Astrocyte (in vitro differentiated cells and primary cell): ENCODE measurements around the gene DTNBP1. TPM values are rescaled to one million over a fixed set of nuclear protein-coding genes. Genes with fewer than 3 reads are reported as not detected.

ENCODE experiments used
- DNase-seq: peaks from one replicate; pipeline ENCODE4 v3.0.0-alpha.2; 2010; ENCODE audit warnings: low read depth
- FAIRE-seq: peaks from 2 replicates; lab custom pipeline; 2011; peaks lifted over from hg19 to GRCh38; lab: Jason Lieb, UNC
- H2AFZ ChIP-seq: 2 replicates; pipeline ENCODE4 v1.6.0; 2012; ENCODE audit warnings: low read depth, low read length, inconsistent platforms
- H3K27ac ChIP-seq: 2 replicates; pipeline ENCODE4 v1.5.1; 2011; ENCODE audit warnings: low read depth, low read length, inconsistent platforms
- H3K27me3 ChIP-seq: 2 replicates; pipeline ENCODE4 v1.6.0; 2011; ENCODE audit warnings: low read length, inconsistent platforms; ENCODE audit not compliant: insufficient read depth
- H3K36me3 ChIP-seq: 2 replicates; pipeline ENCODE4 v1.5.1; 2011; ENCODE audit warnings: low read length, inconsistent platforms; ENCODE audit not compliant: insufficient read depth
- H3K4me1 ChIP-seq: 2 replicates; pipeline ENCODE4 v1.5.1; 2011; ENCODE audit warnings: low read length, inconsistent platforms; ENCODE audit not compliant: insufficient read depth
- H3K4me2 ChIP-seq: 2 replicates; pipeline ENCODE4 v1.6.0; 2012; ENCODE audit warnings: low read length, inconsistent platforms
- H3K4me3 ChIP-seq: 2 replicates; pipeline ENCODE4 v1.5.1; 2011; ENCODE audit warnings: low read depth, mild to moderate bottlenecking, low read length, inconsistent platforms; ENCODE audit not compliant: insufficient read depth
- H3K79me2 ChIP-seq: 2 replicates; pipeline ENCODE4 v1.6.0; 2012; ENCODE audit warnings: mild to moderate bottlenecking, low read length, inconsistent platforms; ENCODE audit not compliant: insufficient read depth
- H3K9ac ChIP-seq: 2 replicates; pipeline ENCODE4 v1.6.0; 2012; ENCODE audit warnings: mild to moderate bottlenecking, low read length, inconsistent platforms
- H3K9me3 ChIP-seq: 2 replicates; pipeline ENCODE4 v1.5.1; 2012; ENCODE audit warnings: low read depth, mild to moderate bottlenecking, low read length, inconsistent platforms; ENCODE audit not compliant: insufficient read depth
- H4K20me1 ChIP-seq: 2 replicates; pipeline ENCODE4 v1.6.0; 2012; ENCODE audit warnings: low read length, inconsistent platforms; ENCODE audit not compliant: insufficient read depth
- H3K27ac Mint-ChIP-seq: one replicate; pipeline ENCODE4 v1.8.0; 2021; ENCODE audit warnings: mild to moderate bottlenecking, mixed read lengths; ENCODE audit not compliant: unreplicated experiment
- H3K27me3 Mint-ChIP-seq: one replicate; pipeline ENCODE4 v1.8.0; 2021; ENCODE audit warnings: low read depth, mixed read lengths; ENCODE audit not compliant: unreplicated experiment
- H3K36me3 Mint-ChIP-seq: one replicate; pipeline ENCODE4 v1.8.0; 2021; ENCODE audit warnings: low read depth, mixed read lengths; ENCODE audit not compliant: unreplicated experiment
- H3K4me1 Mint-ChIP-seq: one replicate; pipeline ENCODE4 v1.8.0; 2021; ENCODE audit warnings: low read depth, mixed read lengths; ENCODE audit not compliant: unreplicated experiment
- H3K4me3 Mint-ChIP-seq: one replicate; pipeline ENCODE4 v1.8.0; 2021; ENCODE audit warnings: mild to moderate bottlenecking, moderate library complexity, mixed read lengths; ENCODE audit not compliant: unreplicated experiment
- H3K9me3 Mint-ChIP-seq: one replicate; pipeline ENCODE4 v1.8.0; 2021; ENCODE audit warnings: mild to moderate bottlenecking, mixed read lengths; ENCODE audit not compliant: unreplicated experiment
- EZH2 ChIP-seq: IDR thresholded peaks from 2 replicates; pipeline ENCODE4 v1.6.1; 2012; ENCODE audit warnings: mild to moderate bottlenecking, low read length, inconsistent platforms; ENCODE audit not compliant: insufficient read depth
- total RNA-seq: library from RNA; stranded (reverse); gene quantifications from 2 replicates; pipeline ENCODE4 v1.2.1, GENCODE V29; 2021
- TF ChIP-seq, protein P1 (sequence below): IDR thresholded peaks from 2 replicates; pipeline ENCODE4 v1.5.1; 2011; ENCODE audit warnings: low read depth, mild to moderate bottlenecking, inconsistent platforms, low read length, moderate library complexity; ENCODE audit not compliant: insufficient read depth

Gene DTNBP1
- total RNA-seq, 1 donor from 2014 or later: 13.0 TPM

GRCh38 chr6:15626878-15627674, 35.8 kb downstream of the DTNBP1 start:
- H2AFZ ChIP-seq: no peak overlapping the region
- Mint-ChIP-seq H3K9me3 (no peaks in the 10 kb centered on the region), H3K4me1 (peaks cover 2% of the 10 kb centered on the region), H3K4me3 (no peak overlapping the region), H3K27me3 (no peaks in the 10 kb centered on the region), H3K36me3 (no peaks in the 10 kb centered on the region), H3K27ac (no peak overlapping the region)
- peak overlapping the region; percentile 24 for H3K4me2 ChIP-seq
- TF ChIP-seq, protein P1, sequence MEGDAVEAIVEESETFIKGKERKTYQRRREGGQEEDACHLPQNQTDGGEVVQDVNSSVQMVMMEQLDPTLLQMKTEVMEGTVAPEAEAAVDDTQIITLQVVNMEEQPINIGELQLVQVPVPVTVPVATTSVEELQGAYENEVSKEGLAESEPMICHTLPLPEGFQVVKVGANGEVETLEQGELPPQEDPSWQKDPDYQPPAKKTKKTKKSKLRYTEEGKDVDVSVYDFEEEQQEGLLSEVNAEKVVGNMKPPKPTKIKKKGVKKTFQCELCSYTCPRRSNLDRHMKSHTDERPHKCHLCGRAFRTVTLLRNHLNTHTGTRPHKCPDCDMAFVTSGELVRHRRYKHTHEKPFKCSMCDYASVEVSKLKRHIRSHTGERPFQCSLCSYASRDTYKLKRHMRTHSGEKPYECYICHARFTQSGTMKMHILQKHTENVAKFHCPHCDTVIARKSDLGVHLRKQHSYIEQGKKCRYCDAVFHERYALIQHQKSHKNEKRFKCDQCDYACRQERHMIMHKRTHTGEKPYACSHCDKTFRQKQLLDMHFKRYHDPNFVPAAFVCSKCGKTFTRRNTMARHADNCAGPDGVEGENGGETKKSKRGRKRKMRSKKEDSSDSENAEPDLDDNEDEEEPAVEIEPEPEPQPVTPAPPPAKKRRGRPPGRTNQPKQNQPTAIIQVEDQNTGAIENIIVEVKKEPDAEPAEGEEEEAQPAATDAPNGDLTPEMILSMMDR: no peak
- TF ChIP-seq EZH2: no peak
- no peaks in the 10 kb centered on the region for H3K9me3 ChIP-seq
- no peaks in the 10 kb centered on the region for H3K36me3 ChIP-seq
- H3K4me3 ChIP-seq: no peak overlapping the region
- H3K9ac ChIP-seq: no peak overlapping the region
- DNase-seq: no peak
- no peaks in the 10 kb centered on the region for H3K79me2 ChIP-seq
- no peaks in the 10 kb centered on the region for H3K27me3 ChIP-seq
- peaks cover 4% of the 10 kb centered on the region for H3K4me1 ChIP-seq
- peak; percentile 55 for FAIRE-seq
- no peak overlapping the region for H3K27ac ChIP-seq
- H4K20me1 ChIP-seq: peaks cover 10% of the 10 kb centered on the region

GRCh38 chr6:15626160-15626559, 36.7 kb downstream of the DTNBP1 start:
- H3K4me3 ChIP-seq: no peak overlapping the region
- Mint-ChIP-seq H3K4me1 (peaks cover 10% of the 10 kb centered on the region), H3K4me3 (no peak overlapping the region), H3K36me3 (no peaks in the 10 kb centered on the region), H3K27ac (no peak overlapping the region), H3K9me3 (no peaks in the 10 kb centered on the region), H3K27me3 (no peaks in the 10 kb centered on the region)
- no peaks in the 10 kb centered on the region for H3K36me3 ChIP-seq
- H3K9ac ChIP-seq: no peak overlapping the region
- H3K9me3 ChIP-seq: no peaks in the 10 kb centered on the region
- H4K20me1 ChIP-seq: peaks cover 10% of the 10 kb centered on the region
- H3K79me2 ChIP-seq: no peaks in the 10 kb centered on the region
- H3K27ac ChIP-seq: no peak overlapping the region
- TF ChIP-seq, protein P1: no peak
- TF ChIP-seq EZH2: no peak
- FAIRE-seq (no peak), DNase-seq (no peak)
- no peak overlapping the region for H2AFZ ChIP-seq
- H3K4me2 ChIP-seq: no peak overlapping the region
- H3K4me1 ChIP-seq: peaks cover 8% of the 10 kb centered on the region
- no peaks in the 10 kb centered on the region for H3K27me3 ChIP-seq
